Measurements from ENCODE around the gene SPSB2.

The SPSB2 gene

GRCh38 chr12:6824901-6825381 lies 48.2 kb downstream of the SPSB2 start:
- Mint-ChIP-seq H3K9me3 (no peaks in the 10 kb centered on the region), H3K4me1 (ENCODE audit: low read depth) (peaks cover 65% of the 10 kb centered on the region), H3K36me3 (ENCODE audit: low read depth) (peaks cover 24% of the 10 kb centered on the region), H3K27ac (no peak overlapping the region), H3K27me3 (peaks cover 48% of the 10 kb centered on the region), H3K4me3 (no peak overlapping the region)
- intact Hi-C loops (cut with micrococcal nuclease) = loop anchor here (1.0 to 5.0 kb wide), 5 partner anchors 38 to 208 kb away; partner anchors contain the start of genes CD4, MLF2 and ZNF384

- Mint-ChIP-seq H3K9me3 (no peaks in the 10 kb centered on the region), H3K27me3 (peaks cover 41% of the 10 kb centered on the region), H3K27ac (no peak overlapping the region), H3K36me3 (ENCODE audit: low read depth) (peaks cover 31% of the 10 kb centered on the region), H3K4me1 (ENCODE audit: low read depth) (peaks cover 66% of the 10 kb centered on the region), H3K4me3 (no peak overlapping the region)
- intact Hi-C loops (cut with micrococcal nuclease) = loop anchor here (5.0 kb wide), 1 partner anchor 37 kb away; the partner anchor contains the start of gene CD4
These were observed 48.9 kb downstream of the SPSB2 start for GRCh38 chr12:6824085-6824775.

GRCh38 chr12:6823182-6824084 lies 49.7 kb downstream of the SPSB2 start:
- H3K27me3 Mint-ChIP-seq = peaks cover 35% of the 10 kb centered on the region
- H3K27ac Mint-ChIP-seq = peak overlapping the region; percentile 78
- peaks cover 39% of the 10 kb centered on the region for H3K36me3 Mint-ChIP-seq (ENCODE audit: low read depth)
- H3K4me1 Mint-ChIP-seq (ENCODE audit: low read depth) = peaks cover 70% of the 10 kb centered on the region
- intact Hi-C loops (cut with micrococcal nuclease) = loop anchor here (5.0 kb wide), 1 partner anchor 36 kb away; the partner anchor contains the start of gene CD4
- no peak overlapping the region for H3K4me3 Mint-ChIP-seq
- H3K9me3 Mint-ChIP-seq = no peaks in the 10 kb centered on the region

GRCh38 chr12:6822426-6823135 lies 50.5 kb downstream of the SPSB2 start:
- peak overlapping the region; percentile 80 for H3K4me3 Mint-ChIP-seq
- intact Hi-C loops (cut with micrococcal nuclease) = loop anchor here (5.0 kb wide), 1 partner anchor 35 kb away; the partner anchor contains the start of gene CD4
- H3K9me3 Mint-ChIP-seq = no peaks in the 10 kb centered on the region
- H3K4me1 Mint-ChIP-seq (ENCODE audit: low read depth) = peaks cover 68% of the 10 kb centered on the region
- peaks cover 48% of the 10 kb centered on the region for H3K36me3 Mint-ChIP-seq (ENCODE audit: low read depth)
- H3K27me3 Mint-ChIP-seq = peaks cover 30% of the 10 kb centered on the region
- H3K27ac Mint-ChIP-seq = peak overlapping the region; percentile 78

- peaks cover 63% of the 10 kb centered on the region for H3K4me1 Mint-ChIP-seq (ENCODE audit: low read depth)
- H3K4me3 Mint-ChIP-seq = peak within 1 kb of the TSS; percentile 80
- peaks cover 22% of the 10 kb centered on the region for H3K27me3 Mint-ChIP-seq
- peaks cover 55% of the 10 kb centered on the region for H3K36me3 Mint-ChIP-seq (ENCODE audit: low read depth)
- intact Hi-C loops (cut with micrococcal nuclease) = loop anchor here (5.0 kb wide), 1 partner anchor 35 kb away; the partner anchor contains the start of gene CD4
- no peaks in the 10 kb centered on the region for H3K9me3 Mint-ChIP-seq
- peak within 1 kb of the TSS; percentile 78 for H3K27ac Mint-ChIP-seq
These were observed 51.3 kb downstream of the SPSB2 start, which contains the start of gene GPR162 for GRCh38 chr12:6821591-6822425. Gene GPR162, plus strand, starts transcription at chr12:6821821. Its CDS starts 2,078 bp downstream, at chr12:6823899.
